Adrenal gland (tissue), 12 donors: ENCODE measurements around the gene ZNF678. TPM values are rescaled to one million over a fixed set of nuclear protein-coding genes. Genes with fewer than 3 reads are reported as not detected.
"Not testable (repeated sequence)": the region's sequence is repeated elsewhere in the genome, so short reads cannot be mapped to it uniquely, and the experiment has no call there.

Experiments
- DNase-seq, 7 donors: peaks; one replicate each; pipeline ENCODE4 v3.0.0-alpha.2; 2019 to 2020
- H3K27ac ChIP-seq, 5 donors: fragments of 200-600 bp; sonication (generic) in 4 of 5; 1 replicate in 3 of 5; 2 replicates in 2 of 5; pipeline versions ENCODE4 v1.5.1 to v1.8.0; 2016 to 2020; ENCODE audit warnings: mild to moderate bottlenecking in 1 of 5
- H3K27me3 ChIP-seq: fragments of 200-600 bp; 2 replicates; pipeline ENCODE4 v1.8.0; 2021
- H3K36me3 ChIP-seq, 2 donors: fragments of 200-600 bp; replicated peaks in 1 of 2; 1 replicate in 1 of 2; 2 replicates in 1 of 2; pipeline versions ENCODE4 v1.5.1 to v1.8.0; 2018 to 2022
- H3K4me1 ChIP-seq, 2 donors: fragments of 200-600 bp; replicated peaks in 1 of 2; 1 replicate in 1 of 2; 2 replicates in 1 of 2; pipeline versions ENCODE4 v1.5.1 to v1.8.0; 2018 to 2021
- H3K4me3 ChIP-seq, 4 donors: fragments of 200-600 bp; sonication (generic) in 3 of 4; one replicate each; pipeline ENCODE4 v1.5.1; 2016 to 2018
- H3K9me3 ChIP-seq, 3 donors: fragments of 200-600 bp; sonication (generic) in 1 of 3; replicated peaks in 1 of 3; 1 replicate in 2 of 3; 2 replicates in 1 of 3; pipeline versions ENCODE4 v1.5.1 to v1.8.0; 2016 to 2021
- CTCF ChIP-seq, 6 experiments: fragments of 450-650 bp in 4 of 6; fragments of 200-600 bp in 2 of 6; sonication (generic) in 1 of 6; IDR thresholded peaks; 1 replicate in 5 of 6; 2 replicates in 1 of 6; pipeline versions ENCODE4 v1.5.1 to v1.8.0; 2016 to 2021; ENCODE audit warnings: antibody characterized with exemption in 6 of 6, mild to moderate bottlenecking in 2 of 6, moderate library complexity in 1 of 6
- POLR2A ChIP-seq, 2 donors: fragments of 450-650 bp; IDR thresholded peaks; one replicate each; pipeline ENCODE4 v1.6.1; 2017; ENCODE audit warnings: antibody characterized with exemption in 2 of 2, mild to moderate bottlenecking in 2 of 2, moderate library complexity in 1 of 2
- WGBS, 4 donors: extraction: QIAGEN DNeasy Blood & Tissue Kit in 2 of 4; methylation state at CpG; one replicate each; pipeline versions ENCODE4 v1.1.5 to v1.1.7; 2013 to 2017; 5-methylcytosine and 5-hydroxymethylcytosine counted together
- intact Hi-C, 2 donors: fragments of 100-400 bp; cut with DNase I; formaldehyde crosslinking; loops; one replicate each; pipeline versions ENCODE4 v1.14.1 to v1.15.0; 2022 to 2023
- polyA plus RNA-seq, 3 donors: library from polyadenylated mRNA; stranded (reverse); fragments of 200-250 nt in 2 of 3; fragments of 350-450 nt in 1 of 3; fragmentation: Illumina TruSeq in 1 of 3; extraction: RNeasy Lipid Tissue Mini Kit (QIAGEN cat#74804) in 1 of 3; gene quantifications; one replicate each; pipeline ENCODE4 v1.2.3, GENCODE V29; 2013 to 2014
- total RNA-seq, 9 donors: library from RNA; depleted of rRNA in 4 of 9; stranded (reverse); fragments of >200 nt in 4 of 9; fragments of 120-200 nt in 1 of 9; fragmentation: NEBNext Ultra II Directional in 1 of 9; extraction: Animal tissue kit (Norgen Biotek cat#: 25700) in 1 of 9; gene quantifications; one replicate each; pipeline versions ENCODE4 v1.1.0 to v1.2.4, GENCODE V29; 2013 to 2023
- donor health status: healthy with polysubstance abuse.
- donor health status: Bipolar disorder and iron deficiency.
- donor health status: DM: yes; HTN: yes; CAD: no.
- donor health status: DM: no; HTN: no; CAD: no.
- donor health status: DM: no; HTN: no; CAD: no.
- donor health status: DM: yes; HTN: yes; CAD: no.

Gene ZNF678
- total and polyA plus RNA-seq, 12 donors, result 0.81 to 14.0 (median 5.5) TPM

- H3K9me3 ChIP-seq, result no peaks in the 10 kb centered on the region
- no peak overlapping the region for H3K27ac ChIP-seq
- no peak for DNase-seq
- intact Hi-C loops, result no loop called here
- no peak overlapping the region for H3K4me3 ChIP-seq
- H3K4me1 ChIP-seq, result no peaks in the 10 kb centered on the region
- TF ChIP-seq CTCF (IDR thresholded peaks at IDR 0.05) (no peak), POLR2A (IDR thresholded peaks at IDR 0.05) (no peak)
- H3K27me3 ChIP-seq, result no peaks in the 10 kb centered on the region
- no peaks in the 10 kb centered on the region for H3K36me3 ChIP-seq
These were observed 23.4 kb downstream of the ZNF678 start for GRCh38 chr1:227586733-227587132.

GRCh38 chr1:227587968-227588367, 24.6 kb downstream of the ZNF678 start:
- H3K27ac ChIP-seq, result no peak overlapping the region
- no peak for TF ChIP-seq CTCF (IDR thresholded peaks at IDR 0.05)
- no peak for TF ChIP-seq POLR2A (IDR thresholded peaks at IDR 0.05)
- DNase-seq, result no peak
- H3K9me3 ChIP-seq, result no peaks in the 10 kb centered on the region
- H3K4me3 ChIP-seq, result no peak overlapping the region
- no peaks in the 10 kb centered on the region for H3K36me3 ChIP-seq
- no peaks in the 10 kb centered on the region for H3K27me3 ChIP-seq
- 92 to 97% (median 95%) methylated on average over 1 of the region's 1 CpG for WGBS, 4 donors
- no peaks in the 10 kb centered on the region for H3K4me1 ChIP-seq
- intact Hi-C loops, result no loop called here

GRCh38 chr1:227588769-227589168, 25.4 kb downstream of the ZNF678 start:
- 91 to 100% (median 94%) methylated on average over 1 of the region's 1 CpG for WGBS, 4 donors
- H3K4me1 ChIP-seq, H3K27ac ChIP-seq, DNase-seq, H3K27me3 ChIP-seq, H3K36me3 ChIP-seq, H3K4me3 ChIP-seq, H3K9me3 ChIP-seq, intact Hi-C loops: not testable (repeated sequence)

- H3K4me3 ChIP-seq, H3K9me3 ChIP-seq, H3K36me3 ChIP-seq, intact Hi-C loops, H3K4me1 ChIP-seq, DNase-seq, H3K27me3 ChIP-seq, H3K27ac ChIP-seq: not testable (repeated sequence)
- WGBS, 4 donors, result 94 to 97% (median 96%) methylated on average over 4 of the region's 4 CpGs
These were observed 26.4 kb downstream of the ZNF678 start for GRCh38 chr1:227589777-227590176.

- H3K9me3 ChIP-seq, H3K36me3 ChIP-seq, H3K4me1 ChIP-seq, H3K27me3 ChIP-seq, H3K27ac ChIP-seq, intact Hi-C loops, H3K4me3 ChIP-seq, DNase-seq: not testable (repeated sequence)
- 88 to 98% (median 94%) methylated on average over 6 of the region's 6 CpGs for WGBS, 4 donors
These were observed 32.9 kb downstream of the ZNF678 start for GRCh38 chr1:227596222-227596621.

GRCh38 chr1:227603327-227603726, 40.0 kb downstream of the ZNF678 start:
- Histone ChIP-seq H3K4me3 (no peak overlapping the region), H3K9me3 (peaks cover 0 to under 1% (median 0%) of the 10 kb centered on the region in 3 donors), H3K4me1 (peaks cover 0 to 7% of the 10 kb centered on the region in 2 donors), H3K27me3 (no peaks in the 10 kb centered on the region), H3K36me3 (no peaks in the 10 kb centered on the region), H3K27ac (no peak overlapping the region)
- intact Hi-C loops, result no loop called here
- no peak for DNase-seq
- TF ChIP-seq CTCF (IDR thresholded peaks at IDR 0.05) (no peak), POLR2A (IDR thresholded peaks at IDR 0.05) (no peak)
- WGBS, 4 donors, result 91 to 100% (median 99%) methylated on average over 1 to 3 of the region's 3 CpGs
